GM19025 (cell line): ENCODE results near the gene SGPP1.
"Not testable (repeated sequence)": the region's sequence is repeated elsewhere in the genome, so short reads cannot be mapped to it uniquely, and the experiment has no call there.

ENCODE experiments used
- ATAC-seq: cut with Tn5 transposase; IDR thresholded peaks from one replicate; pipeline ENCODE4 v1.9.1; 2021; ENCODE audit warnings: mild to moderate bottlenecking, low read depth, moderate library complexity; ENCODE audit not compliant: unreplicated experiment

Gene SGPP1, protein sequence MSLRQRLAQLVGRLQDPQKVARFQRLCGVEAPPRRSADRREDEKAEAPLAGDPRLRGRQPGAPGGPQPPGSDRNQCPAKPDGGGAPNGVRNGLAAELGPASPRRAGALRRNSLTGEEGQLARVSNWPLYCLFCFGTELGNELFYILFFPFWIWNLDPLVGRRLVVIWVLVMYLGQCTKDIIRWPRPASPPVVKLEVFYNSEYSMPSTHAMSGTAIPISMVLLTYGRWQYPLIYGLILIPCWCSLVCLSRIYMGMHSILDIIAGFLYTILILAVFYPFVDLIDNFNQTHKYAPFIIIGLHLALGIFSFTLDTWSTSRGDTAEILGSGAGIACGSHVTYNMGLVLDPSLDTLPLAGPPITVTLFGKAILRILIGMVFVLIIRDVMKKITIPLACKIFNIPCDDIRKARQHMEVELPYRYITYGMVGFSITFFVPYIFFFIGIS

DNA sequence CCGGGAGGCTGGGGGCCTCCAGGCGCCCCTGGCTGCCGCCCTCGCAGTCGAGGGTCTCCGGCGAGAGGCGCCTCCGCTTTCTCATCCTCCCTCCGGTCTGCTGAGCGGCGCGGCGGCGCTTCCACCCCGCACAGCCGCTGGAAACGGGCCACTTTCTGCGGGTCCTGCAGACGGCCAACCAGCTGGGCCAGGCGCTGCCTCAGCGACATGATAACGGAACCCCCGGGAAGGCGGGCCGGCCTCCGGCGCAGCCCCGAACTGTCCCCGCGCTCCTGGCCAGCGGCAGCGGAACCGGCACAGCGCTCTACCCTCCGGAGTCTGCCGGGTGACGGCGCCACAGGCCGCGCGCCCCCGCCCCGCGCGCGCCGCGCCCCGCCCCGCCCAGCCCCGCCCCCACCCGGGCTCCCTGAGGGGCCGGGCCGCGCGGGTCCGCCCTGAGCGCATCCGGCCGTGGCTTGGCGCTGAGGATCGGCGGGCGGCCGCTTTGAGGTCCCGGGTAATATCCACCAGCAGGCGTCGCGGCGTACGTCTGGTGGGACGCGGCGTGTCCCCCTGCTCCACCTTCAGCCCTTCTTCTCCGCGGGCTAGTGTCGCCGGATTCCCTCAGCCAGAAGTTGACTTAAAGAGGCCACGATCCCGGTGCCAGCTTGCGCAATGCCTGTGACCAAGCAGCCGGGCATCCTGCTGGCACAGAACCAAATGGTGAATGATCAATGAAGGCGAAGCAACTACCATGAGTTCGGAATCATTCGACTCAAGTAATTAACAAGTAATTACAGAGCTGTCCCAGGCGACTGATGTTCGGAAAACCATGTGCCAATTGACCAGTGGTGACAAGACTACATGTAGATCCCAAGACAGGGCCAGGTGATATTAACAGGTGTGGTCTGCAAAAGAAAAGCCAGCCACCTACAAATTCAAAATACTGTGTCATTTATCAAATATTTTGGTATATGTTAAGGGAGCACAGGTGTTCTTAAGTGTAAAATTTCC lies at the start of gene SGPP1:
Gene SGPP1, minus strand, starts transcription at position 330 of the 993 bp plus-strand sequence. Its CDS starts 121 bp downstream, at position 209.
- ATAC-seq = peak; percentile 85

DNA sequence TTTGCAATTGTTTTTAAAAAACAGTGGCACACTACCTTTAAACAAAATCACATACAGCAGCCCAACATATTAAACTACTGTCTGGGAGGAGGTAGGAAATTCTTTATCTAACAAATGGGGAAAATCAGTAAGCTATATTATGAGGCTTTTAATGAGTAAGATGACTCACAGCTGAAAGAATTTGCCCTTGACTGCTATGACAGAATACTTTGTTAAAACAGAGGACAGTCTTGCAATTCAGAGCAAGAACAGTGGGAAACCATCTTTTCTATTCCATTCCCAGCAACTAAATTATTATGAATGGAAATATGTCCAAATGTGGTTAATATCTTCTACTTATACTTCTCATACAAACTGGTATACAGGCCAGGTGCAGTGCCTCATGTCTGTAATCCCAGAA lies 49.2 kb upstream of the SGPP1 start:
- no peak for ATAC-seq

DNA sequence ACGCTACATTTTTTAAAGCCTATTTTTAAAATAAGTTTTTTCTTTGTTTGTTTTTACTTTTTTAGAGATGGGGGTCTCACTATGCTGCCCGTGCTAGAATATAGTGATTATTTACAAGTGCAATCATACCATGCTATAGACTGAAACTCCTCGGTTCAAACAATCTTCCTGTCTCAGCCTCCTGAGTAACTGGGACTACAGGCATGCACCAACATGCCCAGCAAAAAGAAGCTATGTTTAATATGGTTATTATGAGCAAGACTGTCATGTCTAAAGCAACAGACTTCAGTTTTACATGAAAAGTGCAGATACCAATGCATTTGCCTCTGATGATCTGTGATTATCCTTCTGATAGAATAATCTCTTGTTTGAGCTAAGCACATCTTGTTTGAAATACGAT lies 45.6 kb upstream of the SGPP1 start:
- ATAC-seq = no peak

DNA sequence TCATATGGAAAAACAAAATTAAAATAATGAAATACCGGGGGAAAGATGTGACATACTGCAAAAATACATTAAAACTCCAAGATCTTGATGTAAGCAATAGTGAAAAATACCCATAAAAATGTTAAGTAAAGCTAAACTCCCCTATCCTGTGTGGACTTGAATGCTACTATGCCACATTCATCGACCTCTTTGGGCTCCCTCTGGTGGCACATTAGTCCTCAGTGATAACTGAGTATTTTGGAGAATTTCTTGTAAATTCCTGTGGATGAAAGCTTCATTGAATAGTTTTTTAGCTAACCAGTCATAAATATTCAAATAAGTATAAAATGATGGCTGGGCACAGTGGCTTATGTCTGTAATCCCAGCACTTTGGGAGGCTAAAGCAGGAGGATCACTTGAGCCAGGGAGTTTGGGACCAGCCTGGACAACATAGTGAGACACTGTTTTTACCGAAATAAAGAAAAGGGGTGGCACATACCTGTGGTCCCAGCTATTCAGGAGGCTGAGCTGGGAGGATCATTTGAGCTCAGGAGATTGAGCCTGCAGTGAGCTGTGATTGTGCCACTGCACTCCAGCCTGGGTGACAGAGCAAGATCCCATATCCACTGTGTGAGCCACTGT lies 42.4 kb upstream of the SGPP1 start:
- no peak for ATAC-seq

DNA sequence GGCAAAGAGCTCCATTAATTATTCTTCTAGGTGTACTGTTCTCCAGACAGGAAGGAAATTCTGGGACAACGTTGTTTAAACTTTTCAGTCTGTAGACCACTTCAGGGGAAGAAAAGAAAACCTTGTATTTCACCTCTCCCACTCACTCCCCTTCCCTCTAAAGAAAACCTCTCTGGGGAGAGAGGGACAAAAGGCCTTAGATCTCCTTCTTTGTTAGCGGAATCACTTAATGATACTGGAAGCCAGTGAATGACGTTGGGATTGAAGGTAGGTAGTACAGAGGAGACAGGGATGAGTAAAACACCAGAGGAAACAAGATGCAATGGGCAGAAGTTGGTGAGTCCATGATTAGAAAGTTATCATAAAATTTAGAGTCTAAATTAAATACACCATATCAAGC lies 38.7 kb upstream of the SGPP1 start:
- no peak for ATAC-seq

DNA sequence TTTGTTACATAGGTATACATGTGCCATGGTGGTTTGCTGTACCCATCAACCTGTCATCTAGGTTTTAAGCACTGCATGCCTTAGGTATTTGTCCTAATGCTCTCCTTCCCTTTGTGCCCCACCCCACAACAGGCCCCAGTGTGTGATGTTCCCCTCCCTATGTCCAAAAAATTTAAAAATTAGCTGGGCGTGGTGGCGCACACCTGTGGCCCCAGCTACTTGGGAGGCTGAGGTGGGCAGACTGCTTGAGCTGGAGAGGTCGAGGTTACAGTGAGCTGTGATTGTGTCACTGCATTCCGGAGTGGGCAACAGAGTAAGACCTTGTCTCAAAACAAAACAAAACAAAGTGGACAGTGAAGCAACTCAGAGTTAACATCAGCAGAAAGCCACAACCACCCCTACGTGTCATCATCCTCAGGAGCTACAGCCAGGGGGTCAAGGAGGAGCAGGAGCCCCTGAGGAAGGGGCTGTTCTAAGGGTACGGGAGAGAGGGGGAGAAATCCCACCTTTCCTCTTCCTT lies 36.8 kb upstream of the SGPP1 start:
- no peak for ATAC-seq

DNA sequence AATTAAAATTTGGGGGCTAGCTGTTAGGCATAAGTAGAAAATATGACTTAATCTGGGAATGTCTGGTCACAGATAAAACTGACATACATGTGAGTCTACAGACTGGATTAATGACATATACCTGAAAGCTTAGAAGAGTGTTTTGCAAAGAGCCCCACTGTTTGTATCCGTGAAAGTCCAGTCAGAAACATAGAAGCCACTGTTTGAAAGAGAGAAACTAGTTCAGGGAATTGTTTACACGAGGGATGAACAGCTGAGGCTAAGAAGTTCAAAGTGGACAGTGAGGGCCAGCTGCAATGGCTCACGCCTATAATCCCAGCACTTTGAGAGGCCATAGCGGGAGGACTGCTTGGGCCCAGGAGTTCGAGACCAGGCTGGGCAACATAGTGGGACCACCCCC lies 36.2 kb upstream of the SGPP1 start:
- ATAC-seq = no peak

DNA sequence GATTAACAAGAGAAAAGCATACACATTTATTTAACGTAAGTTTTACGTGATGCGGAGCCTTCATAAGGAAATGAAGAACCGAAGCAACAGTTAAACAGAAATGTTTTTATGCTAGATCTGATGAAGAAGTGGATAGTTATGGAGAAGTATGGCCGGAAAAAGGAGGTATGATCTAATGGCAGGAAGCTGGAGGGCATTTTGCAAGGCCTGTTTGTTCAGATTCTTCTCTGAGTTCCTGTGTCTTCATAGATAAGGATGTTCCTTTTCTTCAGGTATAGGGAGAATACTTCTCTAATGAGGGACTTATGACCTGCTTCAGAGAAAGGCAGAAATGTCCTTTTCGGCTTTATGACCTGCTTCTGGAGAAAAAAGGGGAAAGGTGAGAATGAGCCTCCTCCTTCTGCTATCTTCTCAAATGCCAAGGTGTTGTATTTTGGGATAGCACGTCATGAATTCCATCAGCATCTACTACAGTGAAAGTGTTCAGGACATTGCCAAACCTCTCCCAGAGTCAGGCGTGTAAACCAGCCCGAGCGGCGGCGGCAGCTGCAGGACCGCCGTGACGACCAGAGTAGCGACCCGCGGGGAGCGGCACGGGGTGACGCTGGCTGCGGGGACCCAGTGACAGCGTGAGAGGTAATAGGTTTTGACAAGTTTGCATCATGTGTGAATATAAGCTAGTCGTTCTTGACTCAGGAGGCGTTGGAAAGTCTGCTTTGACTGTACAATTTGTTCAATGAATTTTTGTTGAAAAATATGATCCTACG lies 33.7 kb upstream of the SGPP1 start:
- ATAC-seq = no peak

DNA sequence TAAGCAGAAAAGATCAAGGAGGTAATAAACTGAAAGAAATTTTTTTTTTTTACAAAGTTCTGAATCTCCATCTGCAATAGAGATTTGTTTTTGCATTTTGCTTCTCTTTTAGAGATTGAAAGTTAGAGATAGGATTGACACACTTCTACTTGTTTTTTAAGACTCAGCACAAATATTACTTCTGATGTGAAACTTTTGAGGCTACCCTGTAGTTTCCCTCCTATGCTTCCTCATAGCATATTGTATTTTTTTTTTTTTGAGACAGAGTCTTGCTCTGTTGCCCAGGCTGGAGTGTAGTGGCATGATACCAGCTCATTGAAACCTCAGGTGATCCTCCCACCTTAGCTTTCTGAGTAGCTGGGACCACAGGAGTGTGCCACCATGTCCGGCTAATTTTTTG lies 32.1 kb upstream of the SGPP1 start:
- peak; percentile 45 for ATAC-seq

DNA sequence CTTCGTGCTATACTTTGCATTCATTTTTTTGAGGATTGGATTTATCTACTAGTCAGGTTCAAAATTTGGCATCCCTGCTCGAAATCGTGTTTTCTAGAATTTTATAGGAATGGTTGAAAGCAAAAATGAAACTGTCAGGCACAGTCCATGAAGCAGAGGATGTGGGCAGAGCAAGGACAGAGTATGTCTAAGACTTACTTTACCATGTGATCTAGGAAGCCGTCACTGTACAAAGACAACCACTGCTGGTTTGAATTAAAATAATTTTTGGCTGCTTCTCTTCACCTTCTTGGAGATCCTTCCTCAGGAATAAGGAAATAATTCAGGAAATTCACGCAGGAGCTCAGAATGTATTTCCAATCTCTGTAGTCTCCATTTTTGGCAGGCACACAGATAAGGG lies 31.6 kb upstream of the SGPP1 start:
- peak; percentile 54 for ATAC-seq

DNA sequence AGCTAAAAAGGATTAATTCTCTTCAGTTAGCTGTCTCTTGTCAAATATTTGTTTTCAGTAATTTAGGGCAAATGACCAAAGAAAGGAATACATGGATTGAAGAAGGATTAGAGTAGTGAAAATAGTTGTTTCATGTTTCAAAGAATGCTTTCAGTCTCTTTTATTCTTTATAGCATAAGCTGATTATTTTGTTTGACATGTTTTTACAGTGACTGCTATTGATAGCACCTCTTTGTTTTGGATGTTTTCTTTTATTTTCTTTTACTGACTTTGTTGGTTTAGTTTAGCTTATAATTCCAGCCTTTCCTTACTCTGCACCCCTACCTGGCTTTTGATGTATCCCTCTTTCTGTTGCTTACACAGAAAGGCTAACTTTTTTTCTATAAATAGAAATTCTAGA lies 29.3 kb upstream of the SGPP1 start:
- ATAC-seq = no peak

DNA sequence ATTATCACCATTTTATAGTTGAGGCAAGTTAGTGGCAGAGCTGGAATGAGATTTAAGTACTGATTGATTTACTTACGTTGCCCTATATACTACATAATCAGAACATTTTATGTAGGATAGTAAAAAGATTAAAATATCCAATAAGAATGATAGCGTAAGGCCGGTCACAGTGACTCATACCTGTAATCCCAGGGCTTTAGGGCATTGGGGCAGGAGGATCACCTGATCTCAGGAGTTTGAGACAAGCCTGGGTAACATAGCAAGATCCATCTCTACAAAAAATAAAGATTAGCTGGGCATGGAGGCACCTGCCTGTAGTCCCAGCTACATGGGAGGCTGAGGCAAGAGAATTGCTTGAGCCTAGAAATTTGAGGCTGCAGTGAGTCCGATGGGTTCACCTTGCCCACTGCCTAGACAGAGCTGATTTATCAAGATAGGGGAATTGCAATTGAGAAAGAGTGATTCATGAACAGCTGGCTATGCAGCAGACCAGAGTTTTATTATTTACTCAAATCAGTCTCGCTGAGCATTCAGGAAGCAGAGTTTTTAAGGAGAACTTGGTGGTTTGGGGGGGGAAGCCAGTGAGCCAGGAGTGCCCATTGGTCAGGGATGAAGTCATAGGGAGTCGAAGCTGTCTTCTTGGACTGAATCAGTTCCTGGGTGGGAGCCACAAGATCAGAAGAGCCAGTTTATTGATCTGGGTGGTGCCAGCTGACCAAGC lies 24.7 kb upstream of the SGPP1 start:
- ATAC-seq = no peak

DNA sequence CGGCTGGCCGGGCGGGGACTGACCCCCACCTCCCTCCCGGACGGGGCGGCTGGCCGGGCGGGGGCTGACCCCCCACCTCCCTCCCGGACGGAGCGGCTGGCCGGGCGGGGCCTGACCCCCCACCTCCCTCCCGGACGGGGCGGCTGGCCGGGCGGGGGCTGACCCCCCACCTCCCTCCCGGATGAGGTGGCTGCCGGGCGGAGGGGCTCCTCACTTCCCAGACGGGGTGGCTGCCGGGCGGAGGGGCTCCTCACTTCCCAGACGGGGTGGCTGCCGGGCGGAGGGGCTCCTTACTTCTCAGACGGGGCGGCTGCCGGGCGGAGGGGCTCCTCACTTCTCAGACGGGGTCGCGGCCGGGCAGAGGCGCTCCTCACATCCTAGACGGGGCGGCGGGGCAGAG lies 23.2 kb upstream of the SGPP1 start:
- not testable (repeated sequence) for ATAC-seq

DNA sequence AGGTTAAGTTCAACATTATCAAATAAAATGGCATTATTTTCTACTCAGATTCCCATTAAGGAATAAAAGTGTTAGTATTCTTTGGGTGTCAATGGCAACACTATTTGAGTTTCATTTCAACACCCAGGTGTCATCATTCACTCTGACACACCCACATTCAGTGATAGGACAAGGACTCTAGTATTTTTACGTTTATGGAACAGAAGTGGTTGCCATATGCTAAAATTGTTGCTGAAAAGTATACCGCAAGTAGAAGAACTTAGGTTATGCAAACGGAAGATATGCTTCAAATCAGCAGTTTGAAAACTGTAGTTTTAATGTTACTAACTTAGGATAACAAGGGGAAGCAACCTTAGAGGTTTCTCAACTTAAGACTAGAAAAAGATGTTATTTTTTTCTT lies 20.0 kb upstream of the SGPP1 start:
- ATAC-seq = no peak

DNA sequence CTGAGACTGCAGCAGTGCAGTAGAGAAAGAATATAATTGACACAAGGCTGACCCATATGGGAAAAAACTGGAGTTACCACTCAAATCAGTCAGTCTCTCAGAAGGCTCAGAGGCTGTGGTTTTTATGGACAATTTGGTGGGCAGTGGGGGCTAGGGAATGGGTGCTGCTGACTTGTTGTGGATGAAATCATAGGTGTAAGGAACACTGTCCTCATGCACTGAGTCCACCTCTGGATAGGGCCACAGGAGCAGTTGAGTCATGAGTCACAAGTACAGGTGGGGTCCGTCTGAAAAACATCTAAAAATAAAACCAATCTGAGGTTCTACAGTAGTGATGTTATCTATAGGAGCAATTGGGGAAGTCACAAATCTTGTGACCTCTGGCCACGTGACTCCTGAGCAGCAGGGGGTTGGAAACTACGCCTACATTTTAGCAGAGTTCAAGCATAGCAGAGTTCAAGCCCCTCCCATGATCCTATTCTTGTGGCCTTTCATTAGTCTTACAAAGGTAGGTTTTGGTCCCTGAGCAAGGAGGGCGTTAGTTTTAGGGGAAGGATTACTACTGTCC lies 18.1 kb upstream of the SGPP1 start:
- peak; percentile 65 for ATAC-seq

DNA sequence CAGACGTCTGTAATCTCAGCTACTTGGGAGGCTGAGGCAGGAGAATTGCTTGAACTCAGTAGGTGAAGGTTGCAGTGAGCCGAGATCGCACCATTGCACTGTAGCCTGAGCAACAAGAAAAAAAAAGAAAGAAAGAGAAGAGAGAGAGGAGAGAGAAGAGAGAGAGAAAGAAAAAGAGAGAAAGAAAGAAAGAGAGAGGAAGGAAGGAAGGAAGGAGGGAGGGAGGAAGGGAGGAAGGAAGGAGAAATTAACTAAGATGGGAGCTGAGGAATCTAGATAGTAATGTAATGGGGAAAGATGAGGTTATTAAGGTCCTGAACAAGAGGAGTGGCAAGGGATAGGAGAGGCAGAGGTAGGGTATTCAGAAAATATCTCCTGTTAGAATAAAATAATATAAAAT lies 17.4 kb upstream of the SGPP1 start:
- ATAC-seq = no peak

DNA sequence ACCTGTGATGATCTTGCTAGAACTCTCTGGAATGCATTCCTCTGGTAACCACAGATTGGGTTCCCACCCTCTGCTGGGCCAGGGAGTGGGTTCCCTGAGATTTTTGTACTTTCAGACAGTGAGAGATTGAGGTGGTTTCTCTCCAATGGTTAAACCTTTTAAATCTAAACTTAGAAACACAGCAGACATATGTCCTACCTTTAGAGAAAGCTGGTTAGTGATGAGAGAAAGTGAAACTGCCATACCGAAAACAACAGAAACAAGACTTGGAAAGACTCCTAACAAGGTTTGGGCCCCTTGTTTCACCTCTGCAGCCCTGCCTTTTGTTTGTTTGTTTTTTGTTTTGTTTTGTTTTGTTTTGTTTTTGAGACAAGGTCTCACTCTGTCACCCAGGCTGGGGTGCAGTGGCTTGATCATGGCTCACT lies 9.7 kb upstream of the SGPP1 start:
- peak; percentile 60 for ATAC-seq

DNA sequence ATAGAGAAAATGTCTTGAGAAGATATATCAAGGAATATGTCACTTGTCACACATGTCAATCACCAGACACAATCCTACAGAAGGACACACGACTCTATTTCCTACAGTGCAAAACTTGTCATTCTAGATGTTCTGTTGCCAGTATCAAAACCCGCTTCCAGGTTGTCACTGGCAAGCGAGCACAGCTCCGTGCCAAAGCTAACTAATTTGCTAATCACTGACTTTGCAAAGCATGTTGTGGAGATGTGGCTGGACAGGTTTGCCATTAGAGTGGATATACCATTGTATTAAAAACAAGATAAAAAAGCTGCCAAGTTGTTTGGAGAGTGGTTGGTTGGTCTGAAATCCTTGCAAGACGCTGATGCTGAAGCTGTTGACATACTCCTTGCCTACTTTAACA lies 7.9 kb upstream of the SGPP1 start:
- no peak for ATAC-seq

DNA sequence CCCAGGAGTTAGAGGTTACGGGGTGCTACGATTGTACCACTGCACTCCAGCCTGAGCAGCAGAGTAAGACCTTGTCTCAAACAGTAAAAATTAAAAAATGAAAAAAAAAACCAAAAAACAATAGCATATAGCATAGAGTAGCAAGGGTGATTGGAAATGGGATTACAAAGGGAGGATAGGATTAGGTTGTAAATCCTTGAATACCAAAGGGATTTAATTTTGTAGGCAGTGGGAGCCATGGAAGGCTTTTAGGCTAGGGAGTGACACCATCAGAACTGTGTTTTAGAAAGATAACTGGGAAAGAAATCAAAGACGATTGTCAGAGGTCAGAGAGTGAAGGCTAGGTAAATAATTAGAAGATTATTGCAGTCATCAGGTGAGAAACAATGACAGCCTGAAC lies 2.8 kb upstream of the SGPP1 start:
- ATAC-seq = no peak
